Heart left ventricle (tissue), 16 donors: Measurements from ENCODE around the gene TP53AIP1. TPM values are rescaled to one million over a fixed set of nuclear protein-coding genes. Genes with fewer than 3 reads are reported as not detected.

Source experiments
- ATAC-seq, 4 donors: fragments of 200-7000 bp; cut with Tn5 transposase; one replicate each; pipeline ENCODE4 v1.9.1; 2020 to 2022; ENCODE audit warnings: moderate library complexity in 4 of 4, mild to moderate bottlenecking in 3 of 4, moderate number of reproducible peaks in 1 of 4
- DNase-seq, 5 donors: peaks; one replicate each; pipeline ENCODE4 v3.0.0-alpha.2; 2020
- H3K27ac ChIP-seq, 12 donors: fragments of 200-600 bp; sonication (generic) in 4 of 12; one replicate each; pipeline versions ENCODE4 v1.5.0 to v1.8.0; 2016 to 2022; ENCODE audit warnings: mild to moderate bottlenecking in 2 of 12
- H3K27me3 ChIP-seq, 9 donors: fragments of 200-600 bp; sonication (generic) in 2 of 9; one replicate each; pipeline versions ENCODE4 v1.5.1 to v1.8.0; 2016 to 2022; ENCODE audit warnings: mild to moderate bottlenecking in 3 of 9
- H3K36me3 ChIP-seq, 9 donors: fragments of 200-600 bp; sonication (generic) in 2 of 9; one replicate each; pipeline versions ENCODE4 v1.5.0 to v1.8.0; 2018 to 2022; ENCODE audit warnings: mild to moderate bottlenecking in 2 of 9
- H3K4me1 ChIP-seq, 12 donors: fragments of 200-600 bp; sonication (generic) in 4 of 12; one replicate each; pipeline versions ENCODE4 v1.5.0 to v1.8.0; 2016 to 2022; ENCODE audit warnings: mild to moderate bottlenecking in 3 of 12
- H3K4me3 ChIP-seq, 12 donors: fragments of 200-600 bp; sonication (generic) in 4 of 12; one replicate each; pipeline versions ENCODE4 v1.5.0 to v1.8.0; 2017 to 2022; ENCODE audit warnings: mild to moderate bottlenecking in 9 of 12, moderate library complexity in 4 of 12
- H3K9me3 ChIP-seq, 12 donors: fragments of 200-600 bp; sonication (generic) in 4 of 12; one replicate each; pipeline versions ENCODE4 v1.5.0 to v1.8.0; 2016 to 2022; ENCODE audit warnings: mild to moderate bottlenecking in 1 of 12
- CTCF ChIP-seq, 12 donors: fragments of 200-600 bp; sonication (generic) in 4 of 12; IDR thresholded peaks; one replicate each; pipeline versions ENCODE4 v1.5.0 to v1.8.0; 2018 to 2022; ENCODE audit warnings: antibody characterized with exemption in 12 of 12, mild to moderate bottlenecking in 5 of 12
- POLR2A ChIP-seq, 2 donors: fragments of 450-650 bp; IDR thresholded peaks; one replicate each; pipeline ENCODE4 v1.6.1; 2017; ENCODE audit warnings: antibody characterized with exemption in 2 of 2, mild to moderate bottlenecking in 2 of 2, moderate library complexity in 2 of 2
- WGBS, 4 donors: extraction: QIAGEN DNeasy Blood & Tissue Kit in 2 of 4; methylation state at CpG; one replicate each; pipeline versions ENCODE4 v1.1.5 to v1.1.7; 2013 to 2018; 5-methylcytosine and 5-hydroxymethylcytosine counted together
- intact Hi-C, 10 donors: fragments of 100-400 bp; cut with DNase I; formaldehyde crosslinking; loops; one replicate each; pipeline versions ENCODE4 v1.11.1 to v1.14.2; 2022
- polyA plus RNA-seq, 2 donors: library from polyadenylated mRNA; stranded (reverse); fragments of 200-250 nt; gene quantifications; one replicate each; pipeline ENCODE4 v1.2.3, GENCODE V29; 2013
- total RNA-seq, 9 donors: library from RNA; depleted of rRNA in 2 of 9; stranded (reverse); fragments of >200 nt in 2 of 9; fragmentation: NEBNext Ultra II Directional in 3 of 9; extraction: Animal tissue kit (Norgen Biotek cat#: 25700) in 3 of 9; gene quantifications; one replicate each; pipeline versions ENCODE4 v1.1.0 to v1.2.4, GENCODE V29; 2016 to 2023
- donor health status: ischemic (EF 13 %, LVEDD 7.1; RV severe dilation, severe dysfunction).
- donor health status: healthy with polysubstance abuse.
- donor health status: DM: no; HTN: yes; CAD: no.
- donor health status: DM: no; HTN: no; CAD: no.
- donor health status: ischemic (EF 25% LVEDD 6.9; RV normal size, moderate dysfunction).
- donor health status: ischemic (EF 25% LVEDD 5.7; RV mildly dilated, moderate dysfunction).
- donor health status: healthy.
- donor health status: DM: yes; HTN: yes; CAD: no.
- donor health status: ischemic (EF 35%, LVEDD 5.7; RV mildly dilated, moderate dysfunction).
- donor health status: nonischemic (EF 11% LVEDD 7.7; RV severe dilation, severe dysfunction).
- donor health status: DM: yes; HTN: yes; CAD: no.
- donor health status: PGD.
- donor health status: ischemic (EF 29% LVEDD 5.4; RV normal size, mild dysfunction).
- donor health status: nonischemic (EF 23%, LVEDD 6.1; RV moderate dilation, normal function).

The TP53AIP1 gene
- total and polyA plus RNA-seq, 11 donors = 0.01 TPM; not detected in 10

- Histone ChIP-seq H3K27ac (no peak overlapping the region), H3K36me3 (no peaks in the 10 kb centered on the region)
- TF ChIP-seq POLR2A (IDR thresholded peaks at IDR 0.05) (no peak), CTCF (IDR thresholded peaks at IDR 0.05) (no peak)
Observed at GRCh38 chr11:128937480-128937879, 5.2 kb downstream of the TP53AIP1 start.

GRCh38 chr11:128936606-128937251, 5.9 kb downstream of the TP53AIP1 start:
- WGBS, 4 donors = 69 to 80% (median 75%) methylated on average over 13 to 16 of the region's 16 CpGs
- H3K27ac ChIP-seq = no peak overlapping the region
- intact Hi-C loops = no loop called here
- TF ChIP-seq POLR2A (IDR thresholded peaks at IDR 0.05) = no peak
- TF ChIP-seq CTCF (IDR thresholded peaks at IDR 0.05) = no peak
- no peaks in the 10 kb centered on the region for H3K4me1 ChIP-seq
- ATAC-seq (peak in 1 of 4 donors; percentile 51), DNase-seq (no peak)
- H3K4me3 ChIP-seq = no peak overlapping the region
- H3K27me3 ChIP-seq = peaks cover 0 to 5% (median 0%) of the 10 kb centered on the region in 9 donors
- no peaks in the 10 kb centered on the region for H3K9me3 ChIP-seq
- H3K36me3 ChIP-seq = no peaks in the 10 kb centered on the region

More at GRCh38 chr11:128937480-128937879, 5.2 kb downstream of the TP53AIP1 start:
- intact Hi-C loops = no loop called here
- no peaks in the 10 kb centered on the region for H3K9me3 ChIP-seq
- DNase-seq = no peak
- H3K4me3 ChIP-seq = no peak overlapping the region
- H3K4me1 ChIP-seq = no peaks in the 10 kb centered on the region
- H3K27me3 ChIP-seq = peaks cover 0 to 5% (median 0%) of the 10 kb centered on the region in 9 donors
- no peak for ATAC-seq
- WGBS, 4 donors = 78 to 92% (median 89%) methylated on average over 2 to 9 of the region's 9 CpGs

GRCh38 chr11:128934926-128935325, 7.7 kb downstream of the TP53AIP1 start:
- no peaks in the 10 kb centered on the region for H3K9me3 ChIP-seq
- no peaks in the 10 kb centered on the region for H3K4me1 ChIP-seq
- no peak overlapping the region for H3K4me3 ChIP-seq
- DNase-seq = no peak
- H3K36me3 ChIP-seq = no peaks in the 10 kb centered on the region
- no peak for ATAC-seq
- H3K27me3 ChIP-seq = no peaks in the 10 kb centered on the region
- H3K27ac ChIP-seq = no peak overlapping the region
- TF ChIP-seq CTCF (IDR thresholded peaks at IDR 0.05) = no peak
- no peak for TF ChIP-seq POLR2A (IDR thresholded peaks at IDR 0.05)
- 92 to 98% (median 95%) methylated on average over 8 to 10 of the region's 10 CpGs for WGBS, 4 donors
- intact Hi-C loops = no loop called here

- intact Hi-C loops = no loop called here
- Histone ChIP-seq H3K4me3 (no peak overlapping the region), H3K36me3 (no peaks in the 10 kb centered on the region), H3K27ac (no peak overlapping the region), H3K9me3 (no peaks in the 10 kb centered on the region), H3K27me3 (no peaks in the 10 kb centered on the region), H3K4me1 (no peaks in the 10 kb centered on the region)
- no peak for TF ChIP-seq POLR2A (IDR thresholded peaks at IDR 0.05)
- TF ChIP-seq CTCF (IDR thresholded peaks at IDR 0.05) = no peak
- DNase-seq (no peak), ATAC-seq (no peak)
- 92 to 98% (median 94%) methylated on average over 7 of the region's 7 CpGs for WGBS, 4 donors
Observed at GRCh38 chr11:128934351-128934750, 8.3 kb downstream of the TP53AIP1 start.
